WERI-Rb-1 (cell line): ENCODE results near the gene IGF2.

Experiments used
- DNase-seq: peaks from one replicate; pipeline ENCODE4 v3.0.0-alpha.2; 2020
- H3K27ac ChIP-seq: fragments of 250-450 bp; sonication (Bioruptor Pico); 2 replicates; pipeline ENCODE4 v1.5.1; 2020; ENCODE audit warnings: mild to moderate bottlenecking, moderate library complexity
- H3K27me3 ChIP-seq: fragments of 250-450 bp; sonication (Bioruptor Pico); 2 replicates; pipeline ENCODE4 v1.5.1; 2021; ENCODE audit warnings: mild to moderate bottlenecking, low read depth, moderate library complexity; ENCODE audit not compliant: insufficient read depth, severe bottlenecking
- H3K36me3 ChIP-seq: fragments of 250-450 bp; sonication (Bioruptor Pico); 2 replicates; pipeline ENCODE4 v1.5.1; 2020; ENCODE audit warnings: mild to moderate bottlenecking, moderate library complexity
- H3K4me3 ChIP-seq: 2 replicates; pipeline ENCODE4 v1.5.1; 2011; ENCODE audit warnings: low read depth, mild to moderate bottlenecking, control low read depth, low read length
- H3K9me3 ChIP-seq: fragments of 250-450 bp; sonication (Bioruptor Pico); 2 replicates; pipeline ENCODE4 v1.5.1; 2021; ENCODE audit warnings: mild to moderate bottlenecking, moderate library complexity; ENCODE audit not compliant: severe bottlenecking
- CTCF ChIP-seq: IDR thresholded peaks from 2 replicates; pipeline ENCODE4 v1.5.1; 2011; ENCODE audit warnings: low read depth, mild to moderate bottlenecking, control low read depth, inconsistent platforms, low read length

Gene IGF2

GRCh38 chr11:2097356-2097997 lies 41.7 kb downstream of the IGF2 start:
- DNase-seq, result no peak
- TF ChIP-seq CTCF, result no peak
- no peak overlapping the region for H3K27ac ChIP-seq
- H3K36me3 ChIP-seq, result no peaks in the 10 kb centered on the region
- H3K9me3 ChIP-seq, result no peaks in the 10 kb centered on the region
- H3K4me3 ChIP-seq, result no peak overlapping the region
- peaks cover 97% of the 10 kb centered on the region for H3K27me3 ChIP-seq

GRCh38 chr11:2096919-2097301 lies 42.3 kb downstream of the IGF2 start:
- H3K27ac ChIP-seq, result no peak overlapping the region
- no peaks in the 10 kb centered on the region for H3K9me3 ChIP-seq
- H3K27me3 ChIP-seq, result peaks cover 97% of the 10 kb centered on the region
- H3K4me3 ChIP-seq, result no peak overlapping the region
- no peak for DNase-seq
- no peak for TF ChIP-seq CTCF
- no peaks in the 10 kb centered on the region for H3K36me3 ChIP-seq

GRCh38 chr11:2096011-2096918 lies 42.9 kb downstream of the IGF2 start:
- Histone ChIP-seq H3K9me3 (no peaks in the 10 kb centered on the region), H3K4me3 (no peak overlapping the region), H3K27me3 (peaks cover 97% of the 10 kb centered on the region), H3K27ac (no peak overlapping the region), H3K36me3 (no peaks in the 10 kb centered on the region)
- TF ChIP-seq CTCF, result no peak
- no peak for DNase-seq

- Histone ChIP-seq H3K27ac (no peak overlapping the region), H3K4me3 (no peak overlapping the region), H3K36me3 (no peaks in the 10 kb centered on the region), H3K9me3 (no peaks in the 10 kb centered on the region), H3K27me3 (peaks cover 97% of the 10 kb centered on the region)
- TF ChIP-seq CTCF, result no peak
- no peak for DNase-seq
Observed at GRCh38 chr11:2095542-2095941, 43.6 kb downstream of the IGF2 start.

GRCh38 chr11:2095198-2095520 lies 44.0 kb downstream of the IGF2 start:
- DNase-seq, result no peak
- no peaks in the 10 kb centered on the region for H3K9me3 ChIP-seq
- H3K27me3 ChIP-seq, result peaks cover 97% of the 10 kb centered on the region
- H3K36me3 ChIP-seq, result no peaks in the 10 kb centered on the region
- TF ChIP-seq CTCF, result no peak
- H3K27ac ChIP-seq, result no peak overlapping the region
- no peak overlapping the region for H3K4me3 ChIP-seq
